Esophagus squamous epithelium (tissue), 5 donors: Measurements from ENCODE around the gene HOXA7. TPM values are rescaled to one million over a fixed set of nuclear protein-coding genes. Genes with fewer than 3 reads are reported as not detected.

Source experiments
- DNase-seq: peaks from one replicate; lab custom pipeline; 2025; lab: John Stamatoyannopoulos, UW
- H3K27ac ChIP-seq, 4 donors: fragments of 200-600 bp; sonication (generic); one replicate each; pipeline ENCODE4 v1.5.1; 2016 to 2019; ENCODE audit warnings: mild to moderate bottlenecking in 1 of 4
- H3K27me3 ChIP-seq, 4 donors: fragments of 200-600 bp; sonication (generic); 1 replicate in 3 of 4; 2 replicates in 1 of 4; pipeline versions ENCODE4 v1.5.1 to v1.6.0; 2017 to 2021; ENCODE audit warnings: antibody characterized with exemption in 1 of 4
- H3K36me3 ChIP-seq, 3 donors: fragments of 200-600 bp; sonication (generic); one replicate each; pipeline ENCODE4 v1.5.1; 2016 to 2019
- H3K4me1 ChIP-seq, 3 donors: fragments of 200-600 bp; sonication (generic); one replicate each; pipeline ENCODE4 v1.5.1; 2017 to 2019
- H3K4me3 ChIP-seq, 4 donors: fragments of 200-600 bp; sonication (generic); 1 replicate in 3 of 4; 2 replicates in 1 of 4; pipeline ENCODE4 v1.5.1; 2016 to 2019; ENCODE audit warnings: mild to moderate bottlenecking in 2 of 4, moderate library complexity in 1 of 4
- H3K9me3 ChIP-seq, 3 donors: fragments of 200-600 bp; sonication (generic); one replicate each; pipeline ENCODE4 v1.5.1; 2016 to 2019
- CTCF ChIP-seq, 6 experiments: fragments of 450-650 bp in 4 of 6; fragments of 200-600 bp in 2 of 6; sonication (generic) in 2 of 6; IDR thresholded peaks; one replicate each; pipeline ENCODE4 v1.5.1; 2016 to 2019; ENCODE audit warnings: antibody characterized with exemption in 6 of 6, mild to moderate bottlenecking in 4 of 6, moderate library complexity in 4 of 6
- POLR2A ChIP-seq, 4 donors: fragments of 450-650 bp; IDR thresholded peaks; one replicate each; pipeline ENCODE4 v1.6.1; 2017; ENCODE audit warnings: antibody characterized with exemption in 4 of 4, mild to moderate bottlenecking in 4 of 4, moderate library complexity in 3 of 4
- WGBS, 2 donors: methylation state at CpG; one replicate each; pipeline ENCODE4 v1.1.5; 2018; 5-methylcytosine and 5-hydroxymethylcytosine counted together
- intact Hi-C: fragments of 100-400 bp; cut with DNase I; formaldehyde crosslinking; loops from one replicate; pipeline ENCODE4 v1.15.0; 2022
- total RNA-seq, 4 donors: library from RNA; depleted of rRNA; stranded (reverse); fragments of >200 nt; gene quantifications; one replicate each; pipeline ENCODE4 v1.1.0, GENCODE V29; 2016
- donor health status: DM: yes; HTN: yes; CAD: no.

Gene HOXA7
- total RNA-seq, 4 donors from 2014 or later: 0.23 to 0.76 (median 0.48) TPM

- peaks cover 14 to 61% (median 18%) of the 10 kb centered on the region in 3 donors for H3K4me1 ChIP-seq
- TF ChIP-seq CTCF (IDR thresholded peaks at IDR 0.05) (no peak), POLR2A (IDR thresholded peaks at IDR 0.05) (no peak)
- no peak overlapping the region for H3K4me3 ChIP-seq
- H3K27me3 ChIP-seq: peaks cover 0 to 16% (median 0%) of the 10 kb centered on the region in 4 donors
- no peaks in the 10 kb centered on the region for H3K9me3 ChIP-seq
- H3K36me3 ChIP-seq: no peaks in the 10 kb centered on the region
- 0 to 2% methylated on average over 2 of the region's 2 CpGs for WGBS, 2 donors
- intact Hi-C loops: no loop called here
- DNase-seq: no peak
- H3K27ac ChIP-seq: peak overlapping the region in 3 of 4 donors; percentile 16 to 63 (median 56)
Measured at GRCh38 chr7:27134392-27134791, 22.1 kb downstream of the HOXA7 start.

- H3K9me3 ChIP-seq: no peaks in the 10 kb centered on the region
- no peaks in the 10 kb centered on the region for H3K36me3 ChIP-seq
- intact Hi-C loops: no loop called here
- H3K27ac ChIP-seq: peak overlapping the region in 3 of 4 donors; percentile 16 to 63 (median 56)
- H3K4me1 ChIP-seq: peaks cover 14 to 69% (median 20%) of the 10 kb centered on the region in 3 donors
- H3K27me3 ChIP-seq: peaks cover 0 to 9% (median 0%) of the 10 kb centered on the region in 4 donors
- WGBS, 2 donors: 72 to 77% methylated on average over 18 of the region's 18 CpGs
- H3K4me3 ChIP-seq: no peak overlapping the region
- TF ChIP-seq CTCF (IDR thresholded peaks at IDR 0.05) (no peak), POLR2A (IDR thresholded peaks at IDR 0.05) (no peak)
- DNase-seq: no peak
Measured at GRCh38 chr7:27133409-27134231, 22.9 kb downstream of the HOXA7 start.

DNA sequence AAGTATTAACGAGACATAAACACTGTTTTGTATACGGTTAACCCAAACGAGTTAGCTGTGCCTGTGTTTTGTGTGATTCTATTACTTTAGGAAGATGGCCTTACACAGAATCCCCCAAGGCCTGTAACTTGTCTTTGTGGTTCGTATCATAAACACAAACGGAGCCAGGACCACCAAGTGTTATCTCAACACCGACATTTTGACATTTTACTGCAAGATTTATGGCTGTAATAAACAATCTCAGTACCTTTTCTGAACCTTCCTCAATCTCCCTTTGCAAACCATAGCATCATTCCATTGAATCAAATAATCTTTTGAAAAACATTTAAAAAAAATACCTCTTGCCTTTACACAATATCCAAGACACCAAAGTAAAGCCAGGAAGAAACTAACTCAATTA is 23.5 kb downstream of the HOXA7 start:
- 77 to 81% methylated on average over 6 of the region's 6 CpGs for WGBS, 2 donors
- no peak overlapping the region for H3K27ac ChIP-seq
- no peak overlapping the region for H3K4me3 ChIP-seq
- no peaks in the 10 kb centered on the region for H3K9me3 ChIP-seq
- TF ChIP-seq POLR2A (IDR thresholded peaks at IDR 0.05) (no peak), CTCF (IDR thresholded peaks at IDR 0.05) (no peak)
- H3K27me3 ChIP-seq: peaks cover 0 to 9% (median 0%) of the 10 kb centered on the region in 4 donors
- peaks cover 14 to 75% (median 27%) of the 10 kb centered on the region in 3 donors for H3K4me1 ChIP-seq
- no peak for DNase-seq
- intact Hi-C loops: no loop called here
- no peaks in the 10 kb centered on the region for H3K36me3 ChIP-seq

DNA sequence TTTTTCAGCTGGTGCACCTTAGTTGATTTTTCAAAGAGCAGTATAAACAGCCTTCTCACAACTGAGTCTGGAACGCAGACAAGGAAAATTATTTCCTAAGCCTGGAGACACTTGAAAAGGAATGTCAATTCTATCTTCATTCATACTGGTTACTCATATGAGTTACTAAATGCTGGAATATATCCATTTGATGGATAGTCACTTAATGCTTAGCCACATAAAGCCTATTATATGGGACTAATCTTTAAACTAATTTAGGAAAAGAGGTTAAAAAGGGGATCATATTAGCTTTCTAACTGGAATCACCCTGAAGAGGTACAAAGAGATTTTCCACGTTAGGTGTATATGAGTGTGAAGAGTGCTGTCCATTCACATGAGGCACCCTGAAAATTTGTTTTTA is 24.3 kb downstream of the HOXA7 start:
- intact Hi-C loops: no loop called here
- no peak overlapping the region for H3K27ac ChIP-seq
- H3K36me3 ChIP-seq: no peaks in the 10 kb centered on the region
- H3K27me3 ChIP-seq: peaks cover 0 to 7% (median 0%) of the 10 kb centered on the region in 4 donors
- no peaks in the 10 kb centered on the region for H3K9me3 ChIP-seq
- 48 to 52% methylated on average over 2 of the region's 2 CpGs for WGBS, 2 donors
- TF ChIP-seq POLR2A (IDR thresholded peaks at IDR 0.05): no peak
- TF ChIP-seq CTCF (IDR thresholded peaks at IDR 0.05): no peak
- H3K4me1 ChIP-seq: peaks cover 14 to 81% (median 34%) of the 10 kb centered on the region in 3 donors
- DNase-seq: no peak
- H3K4me3 ChIP-seq: no peak overlapping the region

- Histone ChIP-seq H3K27me3 (no peaks in the 10 kb centered on the region), H3K4me3 (peak overlapping the region; percentile 68 to 97 (median 82)), H3K9me3 (no peaks in the 10 kb centered on the region), H3K4me1 (peaks cover 12 to 81% (median 40%) of the 10 kb centered on the region in 3 donors), H3K27ac (peak overlapping the region; percentile 96 to 99 (median 96)), H3K36me3 (no peaks in the 10 kb centered on the region)
- TF ChIP-seq POLR2A (IDR thresholded peaks at IDR 0.05) (no peak), CTCF (IDR thresholded peaks at IDR 0.05) (no peak)
- intact Hi-C loops: no loop called here
- WGBS, 2 donors: 46 to 48% methylated on average over 12 of the region's 12 CpGs
- DNase-seq: no peak
Measured at GRCh38 chr7:27131390-27131819, 25.1 kb downstream of the HOXA7 start.
